ENCODE data around the gene SERP2. TPM values are rescaled to one million over a fixed set of nuclear protein-coding genes. Genes with fewer than 3 reads are reported as not detected.

Gene SERP2
- total RNA-seq, 1 experiment from 2014 or later, result not detected

- in situ Hi-C loops (cut with HindIII; ENCODE audit: low pct_unique_long_range_greater_than_20kb, low sequenced_read_pairs), result no loop called here
- no peak for DNase-seq (ENCODE audit: low read depth, low spot score)
These were observed 21.4 kb upstream of the SERP2 start for GRCh38 chr13:44352202-44352601.

DNA sequence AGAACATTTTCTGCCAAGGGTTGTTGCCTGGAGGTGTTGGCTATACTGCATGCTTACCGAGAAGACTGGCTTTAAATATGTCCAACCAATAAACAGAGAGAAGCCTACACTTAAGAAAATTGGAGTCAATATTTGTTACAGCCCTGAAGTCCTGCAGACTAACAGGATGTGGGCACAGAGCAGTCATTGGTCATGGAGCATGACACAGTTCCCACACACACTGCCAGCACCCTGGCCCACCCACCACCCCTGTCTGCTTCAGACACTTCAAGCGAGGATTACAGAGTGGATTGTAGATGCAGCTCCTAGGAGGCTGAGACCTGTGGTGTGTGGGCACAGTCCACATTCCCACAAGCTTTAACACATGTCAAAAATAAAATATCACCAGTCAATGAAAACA is 21.0 kb upstream of the SERP2 start:
- no peak for DNase-seq (ENCODE audit: low read depth, low spot score)
- in situ Hi-C loops (cut with HindIII; ENCODE audit: low pct_unique_long_range_greater_than_20kb, low sequenced_read_pairs), result no loop called here

DNA sequence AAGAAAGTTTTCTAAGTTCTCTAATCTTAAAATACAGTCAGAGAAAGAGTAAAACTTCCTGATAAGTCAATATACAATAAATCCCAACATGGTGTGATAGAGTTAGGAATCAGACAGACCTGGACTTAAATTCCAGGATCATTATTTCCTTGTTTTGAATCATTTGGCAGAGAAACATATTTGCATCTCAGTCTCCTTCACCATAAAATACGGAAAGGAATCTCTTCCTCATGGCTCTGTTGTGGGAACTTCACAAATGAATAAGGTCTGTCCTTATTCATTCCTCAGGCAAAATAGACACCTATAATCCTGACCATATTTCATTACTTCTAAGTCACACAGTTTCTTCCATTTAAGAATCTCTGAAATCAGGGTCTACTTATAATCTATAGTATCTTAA is 19.3 kb upstream of the SERP2 start:
- in situ Hi-C loops (cut with HindIII; ENCODE audit: low pct_unique_long_range_greater_than_20kb, low sequenced_read_pairs), result no loop called here
- DNase-seq (ENCODE audit: low read depth, low spot score), result no peak

GRCh38 chr13:44354884-44355283 is 18.7 kb upstream of the SERP2 start:
- in situ Hi-C loops (cut with HindIII; ENCODE audit: low pct_unique_long_range_greater_than_20kb, low sequenced_read_pairs), result no loop called here

DNA sequence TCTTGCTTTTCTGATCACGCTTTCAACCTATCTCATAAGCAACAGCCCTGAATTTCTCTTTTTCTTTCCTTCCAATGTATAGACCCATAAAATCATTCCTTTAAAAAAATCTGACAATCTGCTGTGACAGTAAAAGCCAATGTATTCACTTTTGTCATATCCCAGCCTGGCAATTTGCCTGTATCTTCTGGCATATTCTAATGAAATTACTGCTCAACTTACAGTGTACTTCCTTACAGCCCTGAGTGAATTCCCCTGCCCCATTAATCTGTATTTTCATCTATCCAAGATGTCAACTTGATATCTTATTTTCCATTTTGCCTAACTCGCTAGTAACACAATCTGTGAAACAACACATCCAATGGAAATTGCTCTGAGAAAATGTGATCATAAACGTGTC is 18.0 kb upstream of the SERP2 start:
- in situ Hi-C loops (cut with HindIII; ENCODE audit: low pct_unique_long_range_greater_than_20kb, low sequenced_read_pairs), result no loop called here
- DNase-seq (ENCODE audit: low read depth, low spot score), result no peak

More at GRCh38 chr13:44354884-44355283, 18.7 kb upstream of the SERP2 start:
- no peak for DNase-seq (ENCODE audit: low read depth, low spot score)

DNA sequence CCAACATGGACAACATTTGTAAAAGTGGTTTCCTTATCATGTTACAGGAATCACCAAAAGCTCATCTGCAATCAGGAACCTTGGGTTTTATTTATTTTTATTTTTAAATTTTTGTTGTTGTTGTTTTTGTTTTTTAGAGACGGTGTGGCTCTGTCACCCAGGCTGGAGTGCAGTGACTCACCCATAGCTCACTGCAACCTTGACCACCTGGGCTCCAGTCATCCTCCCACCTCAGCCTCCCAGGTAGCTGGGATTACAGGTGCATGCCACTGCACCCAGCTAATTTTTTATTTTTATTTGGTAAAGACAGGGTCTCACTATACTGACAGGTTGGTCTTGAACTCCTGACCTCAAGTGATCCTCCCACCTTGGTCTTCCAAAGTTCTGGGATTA is 13.6 kb upstream of the SERP2 start:
- in situ Hi-C loops (cut with HindIII; ENCODE audit: low pct_unique_long_range_greater_than_20kb, low sequenced_read_pairs), result no loop called here

DNA sequence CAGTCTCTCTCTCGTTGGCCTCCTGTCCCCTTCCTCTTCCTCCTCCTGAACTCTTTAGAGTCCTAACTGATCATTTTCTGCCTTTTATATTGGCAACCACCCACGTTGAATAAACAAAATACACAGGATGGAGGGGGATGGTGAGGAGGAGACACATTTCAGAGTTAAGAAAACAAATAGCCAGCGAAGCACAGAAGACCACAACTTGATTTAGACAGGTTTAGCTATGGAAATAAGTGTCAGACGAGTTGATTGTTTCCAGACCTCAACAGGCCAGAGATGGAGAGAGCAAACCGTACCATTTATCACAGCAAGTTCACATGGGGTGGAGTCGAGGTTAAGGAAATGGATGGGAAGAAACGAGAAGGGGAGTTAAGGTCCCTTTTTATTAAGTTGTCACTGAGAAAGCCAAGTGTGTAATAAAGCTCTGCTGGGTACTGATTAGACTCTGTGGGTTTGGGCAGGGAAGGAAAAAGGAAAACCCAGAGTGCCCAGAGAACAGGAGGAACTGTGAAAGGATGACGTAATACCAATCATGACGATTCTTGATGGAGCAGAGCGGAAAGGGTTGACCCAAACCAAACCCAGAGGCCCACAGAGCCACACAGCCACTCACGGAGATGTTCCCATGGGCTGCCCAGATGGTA is 11.1 kb upstream of the SERP2 start:
- in situ Hi-C loops (cut with HindIII; ENCODE audit: low pct_unique_long_range_greater_than_20kb, low sequenced_read_pairs), result no loop called here
- no peak for DNase-seq (ENCODE audit: low read depth, low spot score)

More for the DNA sequence above, 13.6 kb upstream of the SERP2 start:
- no peak for DNase-seq (ENCODE audit: low read depth, low spot score)

DNA sequence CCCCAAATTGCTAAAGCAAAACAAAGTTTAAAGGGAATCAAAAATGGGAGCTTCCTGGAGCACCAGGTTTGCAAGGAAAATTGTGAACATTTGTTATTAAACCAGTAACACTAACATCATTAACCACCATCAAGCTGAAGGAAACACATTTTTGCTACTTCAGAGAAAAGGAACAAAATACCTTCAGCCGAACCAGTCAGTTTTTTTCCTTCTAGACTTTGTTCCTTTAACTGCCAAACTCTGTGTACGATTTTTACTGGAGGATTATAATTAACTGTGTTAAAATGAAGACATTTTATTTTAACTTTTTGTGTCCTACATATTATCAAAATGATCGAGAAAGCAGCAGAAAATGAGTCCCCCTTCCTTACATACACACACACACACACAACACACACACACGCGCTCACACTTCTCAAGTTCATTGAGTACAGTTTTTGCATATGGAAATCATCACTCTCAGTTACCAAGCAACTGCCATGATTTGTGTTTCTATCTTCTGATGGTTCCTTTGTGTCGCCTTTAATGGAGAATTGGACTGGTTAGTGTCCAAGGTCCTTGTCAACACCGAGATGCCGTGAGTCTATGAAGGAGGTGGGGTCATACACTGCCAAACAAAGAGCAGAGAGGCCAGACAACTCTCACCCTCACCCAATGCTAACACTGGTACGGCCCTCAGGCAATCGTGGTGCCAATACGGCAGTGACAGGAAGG is 9.8 kb upstream of the SERP2 start:
- no peak for DNase-seq (ENCODE audit: low read depth, low spot score)
- in situ Hi-C loops (cut with HindIII; ENCODE audit: low pct_unique_long_range_greater_than_20kb, low sequenced_read_pairs), result no loop called here

GRCh38 chr13:44364345-44365000 is 9.2 kb upstream of the SERP2 start:
- in situ Hi-C loops (cut with HindIII; ENCODE audit: low pct_unique_long_range_greater_than_20kb, low sequenced_read_pairs), result no loop called here
- no peak for DNase-seq (ENCODE audit: low read depth, low spot score)

DNA sequence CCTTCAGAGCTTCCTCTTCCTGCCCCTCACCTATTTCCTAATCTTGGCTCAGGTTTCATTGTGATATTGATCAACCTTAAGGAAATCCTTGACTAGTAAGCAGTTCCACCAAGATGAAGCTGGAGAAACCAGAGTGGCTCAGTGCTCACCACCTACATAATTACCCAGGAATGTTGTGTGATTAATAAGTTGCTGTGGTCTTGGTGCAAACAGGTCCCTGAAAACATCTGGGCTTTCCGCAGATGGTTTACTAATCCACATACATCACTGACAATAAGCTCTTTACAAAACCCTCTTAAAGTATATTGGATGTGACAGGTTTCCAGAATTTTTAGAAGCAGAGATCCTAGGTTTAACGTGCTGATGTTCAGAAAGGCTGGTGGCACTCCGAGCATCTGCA is 8.6 kb upstream of the SERP2 start:
- no peak for DNase-seq (ENCODE audit: low read depth, low spot score)
- in situ Hi-C loops (cut with HindIII; ENCODE audit: low pct_unique_long_range_greater_than_20kb, low sequenced_read_pairs), result no loop called here

DNA sequence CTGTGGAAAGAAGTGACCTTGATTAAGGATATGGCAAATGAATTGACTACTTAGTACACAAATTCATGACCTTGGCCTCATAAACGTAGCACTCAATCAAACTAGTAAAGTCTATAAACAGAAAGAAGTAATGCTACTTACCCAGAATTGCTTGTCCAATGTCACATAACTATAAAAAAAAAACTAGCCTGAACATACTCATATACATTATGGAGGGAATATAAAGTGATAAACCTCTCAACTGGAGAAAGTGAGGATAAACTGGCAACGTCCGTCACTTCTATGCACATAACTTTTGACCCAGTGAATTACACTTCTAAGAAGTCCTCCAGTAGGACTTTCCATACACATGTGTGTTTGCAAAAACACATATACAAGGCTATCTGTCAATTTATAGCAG is 7.7 kb upstream of the SERP2 start:
- in situ Hi-C loops (cut with HindIII; ENCODE audit: low pct_unique_long_range_greater_than_20kb, low sequenced_read_pairs), result no loop called here
- DNase-seq (ENCODE audit: low read depth, low spot score), result no peak

DNA sequence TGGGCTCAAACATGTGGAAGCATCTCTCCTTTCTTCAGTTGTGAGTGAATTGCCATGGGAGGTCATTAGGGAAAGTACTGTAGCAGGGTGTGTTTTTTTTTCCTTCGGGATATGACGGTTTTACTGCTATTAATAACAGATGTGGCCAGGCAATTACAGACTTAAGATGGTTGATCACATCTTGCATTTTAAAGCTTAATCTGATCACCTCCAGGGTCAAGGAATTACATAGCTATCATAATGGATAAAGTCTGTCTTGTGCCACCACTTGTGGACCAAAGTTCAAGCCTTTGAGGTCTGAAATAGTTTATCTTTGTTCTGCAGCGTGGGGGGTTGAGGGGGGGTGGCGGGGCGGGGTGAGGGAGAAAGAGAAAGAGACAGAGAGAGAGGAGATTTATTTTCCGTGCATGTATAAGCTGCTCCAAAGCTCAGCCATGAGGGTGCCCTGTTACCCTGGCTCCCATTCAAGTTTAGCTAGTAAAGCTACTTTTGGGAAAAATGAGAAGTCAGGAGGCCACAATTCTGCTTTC is 5.5 kb upstream of the SERP2 start:
- no peak for DNase-seq (ENCODE audit: low read depth, low spot score)
- in situ Hi-C loops (cut with HindIII; ENCODE audit: low pct_unique_long_range_greater_than_20kb, low sequenced_read_pairs), result no loop called here

GRCh38 chr13:44368599-44369368 is 4.8 kb upstream of the SERP2 start:
- DNase-seq (ENCODE audit: low read depth, low spot score), result no peak

GRCh38 chr13:44371421-44371820 is 2.2 kb upstream of the SERP2 start:
- in situ Hi-C loops (cut with HindIII; ENCODE audit: low pct_unique_long_range_greater_than_20kb, low sequenced_read_pairs), result no loop called here

More at GRCh38 chr13:44368599-44369368, 4.8 kb upstream of the SERP2 start:
- in situ Hi-C loops (cut with HindIII; ENCODE audit: low pct_unique_long_range_greater_than_20kb, low sequenced_read_pairs), result no loop called here

DNA sequence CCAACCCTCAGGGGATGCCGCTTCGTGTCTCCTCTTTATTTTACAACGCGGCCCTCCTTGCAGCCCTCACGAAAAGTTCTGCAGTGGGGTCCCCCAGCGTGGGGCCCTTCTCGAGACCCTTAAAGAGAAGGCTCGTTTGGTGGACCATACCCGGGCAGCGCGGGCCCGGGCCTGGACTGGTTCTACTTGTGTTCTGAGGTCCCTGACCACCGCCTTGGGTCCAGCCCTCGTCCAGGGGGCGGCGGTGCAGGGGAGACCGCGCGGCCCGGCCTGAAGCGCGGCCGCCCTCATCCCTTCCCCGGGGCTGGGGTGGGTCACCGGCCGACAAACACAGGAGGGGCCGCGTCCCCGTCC is 400 bp upstream of the SERP2 start:
- in situ Hi-C loops (cut with HindIII; ENCODE audit: low pct_unique_long_range_greater_than_20kb, low sequenced_read_pairs), result no loop called here
- no peak for DNase-seq (ENCODE audit: low read depth, low spot score)

More at GRCh38 chr13:44371421-44371820, 2.2 kb upstream of the SERP2 start:
- no peak for DNase-seq (ENCODE audit: low read depth, low spot score)

- no peak for DNase-seq (ENCODE audit: low read depth, low spot score)
- in situ Hi-C loops (cut with HindIII; ENCODE audit: low pct_unique_long_range_greater_than_20kb, low sequenced_read_pairs), result no loop called here
These were observed 706 bp downstream of the SERP2 start for GRCh38 chr13:44374348-44374712.

- no peak for DNase-seq (ENCODE audit: low read depth, low spot score)
- in situ Hi-C loops (cut with HindIII; ENCODE audit: low pct_unique_long_range_greater_than_20kb, low sequenced_read_pairs), result no loop called here
These were observed 4.7 kb downstream of the SERP2 start for GRCh38 chr13:44378277-44378676.

- in situ Hi-C loops (cut with HindIII; ENCODE audit: low pct_unique_long_range_greater_than_20kb, low sequenced_read_pairs), result no loop called here
- no peak for DNase-seq (ENCODE audit: low read depth, low spot score)
These were observed 6.3 kb downstream of the SERP2 start for GRCh38 chr13:44379885-44380284.

Data from SK-MEL-5 (cell line).